HUES64 (cell line): ENCODE data around the gene DLX3.

Source experiments
- H3K27ac ChIP-seq: 2 replicates; pipeline ENCODE4 v1.7.0; 2013; ENCODE audit warnings: low read depth, low read length, inconsistent platforms
- H3K27me3 ChIP-seq: 2 replicates; pipeline ENCODE4 v1.6.1; 2013; ENCODE audit warnings: mild to moderate bottlenecking, low read length; ENCODE audit not compliant: insufficient read depth
- H3K36me3 ChIP-seq: 2 replicates; pipeline ENCODE4 v1.6.1; 2013; ENCODE audit warnings: mild to moderate bottlenecking, low read length; ENCODE audit not compliant: insufficient read depth
- H3K4me1 ChIP-seq: 2 replicates; pipeline ENCODE4 v1.6.1; 2013; ENCODE audit warnings: mild to moderate bottlenecking, low read length, moderate library complexity; ENCODE audit not compliant: insufficient read depth
- H3K4me3 ChIP-seq: 2 replicates; pipeline ENCODE4 v1.5.1; 2013; ENCODE audit warnings: mild to moderate bottlenecking, low read length, moderate library complexity
- H3K9ac ChIP-seq: 2 replicates; pipeline ENCODE4 v1.6.1; 2013; ENCODE audit warnings: mild to moderate bottlenecking, low read depth, low read length
- H3K9me3 ChIP-seq: 2 replicates; pipeline ENCODE4 v1.6.1; 2013; ENCODE audit warnings: low read depth, low read length; ENCODE audit not compliant: insufficient read depth
- WGBS: fragments of 150-250, 120-280 bp; methylation state at CpG from one replicate; pipeline ENCODE4 v1.1.7; 2013; ENCODE audit warnings: missing lambda C conversion rate; 5-methylcytosine and 5-hydroxymethylcytosine counted together

The DLX3 gene

DNA sequence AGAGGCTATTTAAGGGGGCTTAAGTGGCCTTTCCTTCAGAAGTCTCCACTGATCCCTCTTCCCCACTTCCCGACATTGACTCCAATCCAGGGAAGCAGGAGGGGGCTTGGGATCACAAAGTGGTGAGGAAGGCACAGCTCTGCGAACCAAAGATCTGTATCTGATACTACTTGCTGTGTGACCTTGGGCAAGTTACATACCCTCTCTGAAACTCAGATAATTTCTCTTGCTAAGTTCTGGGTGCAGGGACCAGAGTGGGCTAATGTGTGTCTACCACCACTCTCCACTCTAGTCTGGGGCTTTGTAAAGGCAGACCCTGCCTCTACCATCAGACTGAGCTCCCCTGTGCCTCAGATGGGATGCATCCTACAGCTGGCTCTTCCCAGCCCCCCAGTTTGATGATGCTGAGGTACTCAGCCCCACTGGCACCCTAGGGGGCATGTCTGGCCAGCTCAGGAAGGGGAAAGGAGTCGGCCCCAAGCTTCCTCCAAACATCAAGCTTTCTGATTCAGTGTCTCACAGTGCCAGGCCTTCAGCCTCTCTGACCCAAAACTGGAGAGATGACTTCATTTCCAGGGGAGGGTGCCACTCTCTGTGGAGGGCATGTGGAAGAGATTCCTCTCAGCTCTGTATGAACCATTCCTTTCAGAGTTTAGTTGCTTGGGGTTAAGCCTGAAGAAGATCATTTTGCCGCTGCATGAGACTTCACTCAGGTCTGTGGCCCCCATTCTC, 15.1 kb downstream of the DLX3 start:
- Histone ChIP-seq H3K4me1 (peaks cover 33% of the 10 kb centered on the region), H3K27me3 (peaks cover 55% of the 10 kb centered on the region), H3K9me3 (no peaks in the 10 kb centered on the region; the same call in 1 of the 2 replicates), H3K4me3 (no peak overlapping the region), H3K9ac (no peak overlapping the region), H3K27ac (no peak overlapping the region), H3K36me3 (no peaks in the 10 kb centered on the region)
- 92% methylated on average over 4 of the region's 4 CpGs for WGBS

GRCh38 chr17:49978501-49978900, 16.5 kb downstream of the DLX3 start:
- Histone ChIP-seq H3K4me1 (peaks cover 33% of the 10 kb centered on the region), H3K4me3 (no peak overlapping the region), H3K36me3 (no peaks in the 10 kb centered on the region), H3K27ac (no peak overlapping the region), H3K9ac (no peak overlapping the region), H3K27me3 (peaks cover 68% of the 10 kb centered on the region), H3K9me3 (no peaks in the 10 kb centered on the region; the same call in 1 of the 2 replicates)
- 68% methylated on average over 13 of the region's 13 CpGs for WGBS

DNA sequence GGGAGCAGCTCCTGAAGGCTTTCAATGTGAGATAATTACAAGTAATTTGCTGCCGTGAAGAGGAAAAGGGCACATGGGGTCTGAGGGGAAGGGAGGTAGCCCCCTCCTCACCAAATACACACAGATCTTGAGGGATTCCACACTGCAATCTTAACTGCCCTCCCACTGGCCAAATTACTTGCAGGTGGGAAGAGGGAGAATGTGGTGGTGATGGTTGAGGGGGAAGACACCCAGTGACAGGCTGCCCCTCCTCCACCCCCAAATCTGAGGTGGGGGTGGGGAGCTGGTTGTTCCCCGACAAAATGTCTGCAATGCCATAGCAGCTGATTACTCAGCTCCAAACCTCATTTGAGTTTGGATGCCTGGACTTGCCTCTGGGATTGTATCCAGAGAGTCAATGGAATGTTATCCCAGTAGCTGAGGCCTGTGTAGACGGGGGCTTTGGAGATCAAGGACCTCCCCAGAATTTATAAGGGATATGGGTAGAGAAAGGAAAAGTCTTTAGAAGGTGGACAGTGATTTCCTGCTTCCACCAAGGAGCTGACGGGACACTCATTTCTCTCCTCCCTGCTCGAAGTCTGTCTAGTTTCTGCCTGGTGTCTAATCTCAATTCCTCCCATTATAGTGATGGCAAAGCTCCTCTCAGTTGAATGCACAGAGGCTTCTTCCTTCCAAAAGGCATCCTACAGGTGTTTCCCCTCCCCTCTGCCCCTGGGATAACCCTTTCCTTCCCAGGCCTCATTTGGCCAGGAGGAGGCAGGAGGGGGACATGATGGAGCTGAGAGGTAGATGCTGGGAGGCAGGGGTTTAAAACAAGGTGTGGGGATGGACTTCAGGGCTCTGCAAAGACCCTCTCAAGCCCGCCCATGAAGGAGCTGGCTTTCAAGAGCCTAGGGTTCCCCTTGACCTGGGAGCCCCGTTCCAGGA, 17.3 kb downstream of the DLX3 start:
- Histone ChIP-seq H3K4me1 (peaks cover 33% of the 10 kb centered on the region), H3K27me3 (peaks cover 76% of the 10 kb centered on the region), H3K9ac (no peak overlapping the region), H3K27ac (no peak overlapping the region), H3K9me3 (no peaks in the 10 kb centered on the region), H3K36me3 (no peaks in the 10 kb centered on the region), H3K4me3 (no peak overlapping the region)
- WGBS, result 72% methylated on average over 6 of the region's 7 CpGs

DNA sequence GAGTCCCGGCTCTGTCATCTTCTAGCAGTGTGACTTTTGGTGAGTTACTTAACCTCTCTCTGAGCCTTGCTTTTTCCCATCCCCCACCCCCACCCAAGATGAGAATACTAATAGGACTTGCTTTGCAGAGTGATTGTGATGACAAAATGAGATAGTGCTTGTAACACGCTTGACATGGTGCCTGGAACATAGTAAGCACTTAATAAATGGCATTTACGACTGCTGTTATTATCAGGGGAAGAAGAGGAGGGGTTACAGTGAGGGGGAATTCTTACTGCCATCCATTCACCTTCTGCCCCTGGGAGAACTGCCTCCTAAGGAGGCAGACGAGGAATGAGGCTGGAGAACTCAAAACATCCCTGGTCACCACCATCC, 18.2 kb downstream of the DLX3 start:
- 86% methylated on average over 4 of the region's 4 CpGs for WGBS
- Histone ChIP-seq H3K27ac (no peak overlapping the region), H3K9ac (no peak overlapping the region), H3K4me1 (peaks cover 33% of the 10 kb centered on the region), H3K4me3 (no peak overlapping the region), H3K36me3 (no peaks in the 10 kb centered on the region), H3K9me3 (no peaks in the 10 kb centered on the region), H3K27me3 (peaks cover 85% of the 10 kb centered on the region)

GRCh38 chr17:49976163-49976827, 18.7 kb downstream of the DLX3 start:
- peaks cover 88% of the 10 kb centered on the region for H3K27me3 ChIP-seq
- H3K27ac ChIP-seq, result no peak overlapping the region
- peaks cover 35% of the 10 kb centered on the region for H3K4me1 ChIP-seq
- WGBS, result 83% methylated on average over 5 of the region's 5 CpGs
- H3K9ac ChIP-seq, result no peak overlapping the region
- no peaks in the 10 kb centered on the region for H3K36me3 ChIP-seq
- H3K9me3 ChIP-seq, result no peaks in the 10 kb centered on the region
- no peak overlapping the region for H3K4me3 ChIP-seq

DNA sequence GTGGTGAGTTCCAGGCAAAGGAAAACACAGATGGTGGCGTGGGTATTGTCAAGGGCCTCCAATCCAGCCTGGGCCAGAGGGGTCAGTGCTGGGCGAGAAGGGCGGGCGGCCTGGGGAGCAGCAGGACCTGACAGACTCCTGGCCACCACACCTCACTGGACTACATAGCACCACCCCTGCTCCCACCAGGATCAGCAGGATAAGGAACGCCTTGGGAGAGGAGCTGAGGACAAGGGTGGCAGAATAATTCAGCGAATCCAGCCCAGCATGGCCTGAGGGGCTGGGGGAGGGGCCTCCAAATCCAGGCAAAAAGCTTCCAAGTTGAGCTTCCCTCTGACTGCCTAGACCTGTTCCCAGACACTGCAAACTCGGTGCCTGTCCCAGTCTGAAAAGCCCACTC, 19.5 kb downstream of the DLX3 start:
- no peak overlapping the region for H3K4me3 ChIP-seq
- H3K27ac ChIP-seq, result no peak overlapping the region
- peaks cover 94% of the 10 kb centered on the region for H3K27me3 ChIP-seq
- H3K9ac ChIP-seq, result no peak overlapping the region
- no peaks in the 10 kb centered on the region for H3K9me3 ChIP-seq
- peaks cover 34% of the 10 kb centered on the region for H3K4me1 ChIP-seq
- H3K36me3 ChIP-seq, result no peaks in the 10 kb centered on the region
- WGBS, result 64% methylated on average over 7 of the region's 7 CpGs

DNA sequence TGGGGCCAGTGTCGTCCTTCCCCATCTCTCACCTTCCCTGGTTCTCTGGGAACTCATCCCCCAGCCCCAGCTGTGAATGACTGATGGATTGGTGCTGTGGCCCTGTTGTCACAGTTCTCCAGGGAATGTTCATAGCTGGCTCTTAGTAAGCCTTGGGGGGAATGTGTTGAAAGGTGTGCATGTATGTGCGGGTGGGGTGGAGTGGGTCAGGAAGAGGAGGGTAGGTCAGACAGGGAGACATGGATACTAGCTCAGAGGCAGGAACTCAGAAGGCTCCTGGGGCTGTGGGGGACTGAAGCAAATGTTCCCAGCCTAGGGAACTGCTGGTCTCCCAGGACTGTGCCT, 21.8 kb downstream of the DLX3 start:
- no peak overlapping the region for H3K9ac ChIP-seq
- WGBS, result 7% methylated on average over 2 of the region's 2 CpGs

GRCh38 chr17:49972486-49973270, 22.3 kb downstream of the DLX3 start:
- peaks cover 23% of the 10 kb centered on the region for H3K4me1 ChIP-seq
- H3K27me3 ChIP-seq, result peaks cover 100% of the 10 kb centered on the region
- H3K9me3 ChIP-seq, result no peaks in the 10 kb centered on the region
- peak overlapping the region; percentile 26 for H3K4me3 ChIP-seq
- no peaks in the 10 kb centered on the region for H3K36me3 ChIP-seq
- H3K27ac ChIP-seq, result no peak overlapping the region
- no peak overlapping the region for H3K9ac ChIP-seq
- WGBS, result 3% methylated on average over 57 of the region's 57 CpGs

More for the DNA sequence above, 21.8 kb downstream of the DLX3 start:
- H3K4me3 ChIP-seq, result no peak overlapping the region
- H3K4me1 ChIP-seq, result peaks cover 29% of the 10 kb centered on the region
- no peaks in the 10 kb centered on the region for H3K36me3 ChIP-seq
- no peaks in the 10 kb centered on the region for H3K9me3 ChIP-seq
- no peak overlapping the region for H3K27ac ChIP-seq
- H3K27me3 ChIP-seq, result peaks cover 100% of the 10 kb centered on the region

GRCh38 chr17:49971848-49972485, 23.1 kb downstream of the DLX3 start:
- Histone ChIP-seq H3K27ac (no peak overlapping the region), H3K9me3 (no peaks in the 10 kb centered on the region), H3K4me1 (peaks cover 22% of the 10 kb centered on the region), H3K27me3 (peaks cover 100% of the 10 kb centered on the region), H3K9ac (no peak overlapping the region), H3K4me3 (peak overlapping the region; percentile 20), H3K36me3 (no peaks in the 10 kb centered on the region)
- 2% methylated on average over 55 of the region's 55 CpGs for WGBS

DNA sequence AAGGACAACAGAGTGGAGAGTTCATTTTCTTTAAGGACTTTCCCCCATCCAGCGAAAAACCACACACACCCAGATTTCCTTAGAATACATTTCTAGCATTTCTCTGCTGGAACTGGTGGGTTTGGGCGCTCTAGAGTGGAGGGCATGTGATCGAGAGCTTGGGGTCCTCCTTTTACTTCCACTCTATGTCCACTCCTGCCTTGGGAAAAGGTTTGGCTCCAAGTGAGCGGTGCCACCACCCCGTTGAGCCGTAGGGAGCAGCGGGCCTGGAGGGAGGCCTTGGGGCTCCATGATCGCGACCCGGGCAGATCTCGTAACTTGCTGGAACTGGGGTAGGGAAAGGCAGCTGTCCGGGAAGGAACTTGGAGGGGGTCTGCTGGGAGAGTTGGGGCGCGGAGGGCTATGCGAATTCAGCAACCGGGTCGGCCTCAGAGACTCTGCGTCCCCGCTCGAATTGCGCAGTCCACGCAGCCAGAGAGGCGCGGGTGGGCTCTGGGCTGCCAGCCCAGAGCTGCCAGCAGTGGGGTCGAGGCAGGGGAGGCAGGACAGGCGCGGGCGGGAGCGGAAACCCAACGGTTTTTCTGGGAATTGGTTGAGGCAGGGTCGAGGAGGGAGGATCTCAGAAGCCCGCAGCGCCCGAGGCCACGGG, 23.7 kb downstream of the DLX3 start:
- Histone ChIP-seq H3K4me1 (peaks cover 22% of the 10 kb centered on the region), H3K27me3 (peaks cover 100% of the 10 kb centered on the region), H3K27ac (no peak overlapping the region), H3K9me3 (no peaks in the 10 kb centered on the region), H3K9ac (no peak overlapping the region), H3K36me3 (no peaks in the 10 kb centered on the region), H3K4me3 (peak overlapping the region; percentile 20; the same call in 1 of the 2 replicates)
- WGBS, result 6% methylated on average over 32 of the region's 35 CpGs
